ENCODE measurements around the gene DUSP9. TPM values are rescaled to one million over a fixed set of nuclear protein-coding genes. Genes with fewer than 3 reads are reported as not detected.

Gene DUSP9
- total RNA-seq, 1 donor from 2014 or later: 4.1 TPM

GRCh38 chrX:153636716-153637115 is 10.3 kb upstream of the DUSP9 start:
- Histone ChIP-seq H3K27me3 (ENCODE audit: control insufficient read depth, insufficient read depth, low read length) (peaks cover 27% of the 10 kb centered on the region), H3K36me3 (ENCODE audit: control insufficient read depth, insufficient read depth, low read length) (no peaks in the 10 kb centered on the region), H3K4me3 (ENCODE audit: low read depth, low read length) (no peak overlapping the region)
- no peak for DNase-seq (ENCODE audit: low read depth)
- no peak for TF ChIP-seq CTCF (IDR thresholded peaks at IDR 0.05; ENCODE audit: insufficient read depth, low read length, poor library complexity, severe bottlenecking)

- no peak for DNase-seq (ENCODE audit: low read depth)
- no peak overlapping the region for H3K4me3 ChIP-seq (ENCODE audit: low read depth, low read length)
- H3K36me3 ChIP-seq (ENCODE audit: control insufficient read depth, insufficient read depth, low read length): no peaks in the 10 kb centered on the region
- no peak for TF ChIP-seq CTCF (IDR thresholded peaks at IDR 0.05; ENCODE audit: insufficient read depth, low read length, poor library complexity, severe bottlenecking)
- peaks cover 31% of the 10 kb centered on the region for H3K27me3 ChIP-seq (ENCODE audit: control insufficient read depth, insufficient read depth, low read length)
Observed at GRCh38 chrX:153637121-153638040, 9.6 kb upstream of the DUSP9 start.

GRCh38 chrX:153638041-153638371 is 9.0 kb upstream of the DUSP9 start:
- H3K4me3 ChIP-seq (ENCODE audit: low read depth, low read length): no peak overlapping the region
- no peaks in the 10 kb centered on the region for H3K36me3 ChIP-seq (ENCODE audit: control insufficient read depth, insufficient read depth, low read length)
- peaks cover 37% of the 10 kb centered on the region for H3K27me3 ChIP-seq (ENCODE audit: control insufficient read depth, insufficient read depth, low read length)

GRCh38 chrX:153638436-153639176 is 8.4 kb upstream of the DUSP9 start:
- no peak overlapping the region for H3K4me3 ChIP-seq (ENCODE audit: low read depth, low read length)
- peaks cover 43% of the 10 kb centered on the region for H3K27me3 ChIP-seq (ENCODE audit: control insufficient read depth, insufficient read depth, low read length)
- DNase-seq (ENCODE audit: low read depth): no peak
- no peaks in the 10 kb centered on the region for H3K36me3 ChIP-seq (ENCODE audit: control insufficient read depth, insufficient read depth, low read length)
- TF ChIP-seq CTCF (IDR thresholded peaks at IDR 0.05; ENCODE audit: insufficient read depth, low read length, poor library complexity, severe bottlenecking): no peak

More at GRCh38 chrX:153638041-153638371, 9.0 kb upstream of the DUSP9 start:
- DNase-seq (ENCODE audit: low read depth): no peak
- TF ChIP-seq CTCF (IDR thresholded peaks at IDR 0.05; ENCODE audit: insufficient read depth, low read length, poor library complexity, severe bottlenecking): no peak

GRCh38 chrX:153639177-153640044 is 7.6 kb upstream of the DUSP9 start:
- no peaks in the 10 kb centered on the region for H3K36me3 ChIP-seq (ENCODE audit: control insufficient read depth, insufficient read depth, low read length)
- no peak overlapping the region for H3K4me3 ChIP-seq (ENCODE audit: low read depth, low read length)
- TF ChIP-seq CTCF (IDR thresholded peaks at IDR 0.05; ENCODE audit: insufficient read depth, low read length, poor library complexity, severe bottlenecking): no peak
- H3K27me3 ChIP-seq (ENCODE audit: control insufficient read depth, insufficient read depth, low read length): peaks cover 48% of the 10 kb centered on the region
- no peak for DNase-seq (ENCODE audit: low read depth)
